Measurements from ENCODE around the gene DCLK1. TPM values are rescaled to one million over a fixed set of nuclear protein-coding genes. Genes with fewer than 3 reads are reported as not detected.
A peak's percentile ranks its signal among the peaks of the same experiment; 100 is the strongest.

The DCLK1 gene
- total RNA-seq, 1 donor from 2014 or later: 2.2 TPM

- peak; percentile 3 for DNase-seq (ENCODE audit: low read depth)
- no peak for TF ChIP-seq CTCF (conservative IDR thresholded peaks at IDR 0.05; ENCODE audit: low read depth, low read length)
- H3K4me3 ChIP-seq (ENCODE audit: low read depth, low read length): no peak overlapping the region
Observed at GRCh38 chr13:36163286-36163685, 32.1 kb upstream of the DCLK1 start.

GRCh38 chr13:36160297-36160696 is 29.1 kb upstream of the DCLK1 start:
- H3K4me3 ChIP-seq (ENCODE audit: low read depth, low read length): no peak overlapping the region
- no peak for TF ChIP-seq CTCF (conservative IDR thresholded peaks at IDR 0.05; ENCODE audit: low read depth, low read length)
- DNase-seq (ENCODE audit: low read depth): no peak

GRCh38 chr13:36158611-36159010 is 27.4 kb upstream of the DCLK1 start:
- no peak overlapping the region for H3K4me3 ChIP-seq (ENCODE audit: low read depth, low read length)
- no peak for TF ChIP-seq CTCF (conservative IDR thresholded peaks at IDR 0.05; ENCODE audit: low read depth, low read length)
- DNase-seq (ENCODE audit: low read depth): peak; percentile 67

- DNase-seq (ENCODE audit: low read depth): no peak
- H3K4me3 ChIP-seq (ENCODE audit: low read depth, low read length): no peak overlapping the region
- no peak for TF ChIP-seq CTCF (conservative IDR thresholded peaks at IDR 0.05; ENCODE audit: low read depth, low read length)
Observed at GRCh38 chr13:36157480-36157879, 26.3 kb upstream of the DCLK1 start.

GRCh38 chr13:36154567-36155291 is 23.5 kb upstream of the DCLK1 start:
- H3K4me3 ChIP-seq (ENCODE audit: low read depth, low read length): peak overlapping the region; percentile 40
- DNase-seq (ENCODE audit: low read depth): no peak

GRCh38 chr13:36151591-36151990 is 20.4 kb upstream of the DCLK1 start:
- DNase-seq (ENCODE audit: low read depth): no peak
- no peak for TF ChIP-seq CTCF (conservative IDR thresholded peaks at IDR 0.05; ENCODE audit: low read depth, low read length)

More at GRCh38 chr13:36154567-36155291, 23.5 kb upstream of the DCLK1 start:
- TF ChIP-seq CTCF (conservative IDR thresholded peaks at IDR 0.05; ENCODE audit: low read depth, low read length): no peak

GRCh38 chr13:36148446-36148845 is 17.3 kb upstream of the DCLK1 start:
- DNase-seq (ENCODE audit: low read depth): no peak
- no peak overlapping the region for H3K4me3 ChIP-seq (ENCODE audit: low read depth, low read length)
- TF ChIP-seq CTCF (conservative IDR thresholded peaks at IDR 0.05; ENCODE audit: low read depth, low read length): no peak

More at GRCh38 chr13:36151591-36151990, 20.4 kb upstream of the DCLK1 start:
- no peak overlapping the region for H3K4me3 ChIP-seq (ENCODE audit: low read depth, low read length)
